Small intestine (tissue), 7 donors: ENCODE results near the gene GPR27. TPM values are rescaled to one million over a fixed set of nuclear protein-coding genes. Genes with fewer than 3 reads are reported as not detected.

Experiments used
- DNase-seq, 2 donors: peaks; one replicate each; pipeline versions ENCODE4 v3.0.0 to v3.0.0-alpha.2; 2013
- FAIRE-seq: peaks from 2 replicates; lab custom pipeline; 2012; peaks lifted over from hg19 to GRCh38; lab: Jason Lieb, UNC
- H3K27ac ChIP-seq, 3 donors: one replicate each; pipeline ENCODE4 v1.5.1; 2013; ENCODE audit warnings: low read length in 2 of 3, mild to moderate bottlenecking in 2 of 3, control low read depth in 1 of 3, inconsistent platforms in 1 of 3, low read depth in 1 of 3, moderate library complexity in 1 of 3
- H3K27me3 ChIP-seq, 3 donors: one replicate each; pipeline ENCODE4 v1.6.1; 2013; ENCODE audit warnings: low read length in 3 of 3, inconsistent platforms in 1 of 3; ENCODE audit not compliant: control insufficient read depth in 3 of 3, insufficient read depth in 3 of 3
- H3K36me3 ChIP-seq, 3 donors: one replicate each; pipeline ENCODE4 v1.6.1; 2013; ENCODE audit warnings: low read length in 3 of 3, inconsistent platforms in 1 of 3, low read depth in 1 of 3, mild to moderate bottlenecking in 1 of 3, moderate library complexity in 1 of 3; ENCODE audit not compliant: control insufficient read depth in 3 of 3, insufficient read depth in 2 of 3
- H3K4me1 ChIP-seq, 3 donors: one replicate each; pipeline ENCODE4 v1.6.1; 2013; ENCODE audit warnings: low read length in 2 of 3, inconsistent platforms in 1 of 3, low read depth in 1 of 3, mild to moderate bottlenecking in 1 of 3, moderate library complexity in 1 of 3; ENCODE audit not compliant: control insufficient read depth in 3 of 3, insufficient read depth in 2 of 3
- H3K4me3 ChIP-seq, 3 donors: one replicate each; pipeline ENCODE4 v1.5.1; 2013; ENCODE audit warnings: low read length in 3 of 3, control low read depth in 1 of 3, inconsistent platforms in 1 of 3, low read depth in 1 of 3, mild to moderate bottlenecking in 1 of 3, moderate library complexity in 1 of 3
- H3K9me3 ChIP-seq, 2 donors: one replicate each; pipeline ENCODE4 v1.6.1; 2013; ENCODE audit warnings: low read depth in 1 of 2, low read length in 1 of 2; ENCODE audit not compliant: control insufficient read depth in 2 of 2, insufficient read depth in 1 of 2
- WGBS, 3 donors: extraction: QIAGEN DNeasy Blood & Tissue Kit; methylation state at CpG; one replicate each; pipeline ENCODE4 v1.1.7; 2013; 5-methylcytosine and 5-hydroxymethylcytosine counted together
- polyA plus RNA-seq, 4 donors: library from polyadenylated mRNA; stranded (reverse) in 3 of 4; unstranded in 1 of 4; fragments of 200-250 nt in 3 of 4; fragments of 120-200 nt in 1 of 4; gene quantifications; one replicate each; pipeline versions ENCODE4 v1.2.1 to v1.2.3, GENCODE V29; 2013
- donor health status: healthy with polysubstance abuse.
- donor health status: control.
- donor health status: control.
- donor health status: Bipolar disorder and iron deficiency.
- donor health status: healthy.

The GPR27 gene
- polyA plus RNA-seq, 4 donors: 0.38 to 1.0 TPM; not detected in 2

- Histone ChIP-seq H3K4me1 (no peaks in the 10 kb centered on the region), H3K9me3 (no peaks in the 10 kb centered on the region), H3K27me3 (peaks cover 0 to 33% (median 4%) of the 10 kb centered on the region in 3 donors), H3K27ac (no peak overlapping the region), H3K4me3 (no peak overlapping the region), H3K36me3 (no peaks in the 10 kb centered on the region)
- DNase-seq (no peak), FAIRE-seq (no peak)
- 71 to 82% (median 74%) methylated on average over 5 of the region's 5 CpGs for WGBS, 3 donors
Observed at GRCh38 chr3:71771126-71771525, 17.5 kb downstream of the GPR27 start.

DNA sequence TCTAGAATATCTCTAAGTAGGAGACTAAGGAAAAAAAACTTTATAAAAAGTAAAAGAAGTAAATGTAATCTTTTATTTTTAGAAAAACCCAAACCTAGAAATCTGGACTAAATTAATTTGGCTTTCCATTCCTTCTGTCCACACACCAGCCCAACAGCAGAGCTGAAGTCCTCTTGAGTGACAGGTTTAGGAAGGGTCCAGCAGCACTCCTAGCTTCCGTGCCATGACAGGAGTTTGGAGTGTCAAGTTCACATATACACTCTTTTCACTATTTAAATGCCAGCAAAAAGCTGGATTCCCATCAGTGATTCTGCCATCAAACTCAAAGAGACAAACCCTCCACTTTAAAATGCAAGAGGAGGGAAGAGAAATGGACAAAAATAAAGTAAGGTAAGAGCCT, 18.2 kb downstream of the GPR27 start:
- Histone ChIP-seq H3K4me3 (no peak overlapping the region), H3K27me3 (peaks cover 0 to 33% (median 4%) of the 10 kb centered on the region in 3 donors), H3K9me3 (no peaks in the 10 kb centered on the region), H3K27ac (no peak overlapping the region), H3K4me1 (no peaks in the 10 kb centered on the region), H3K36me3 (no peaks in the 10 kb centered on the region)
- DNase-seq (no peak), FAIRE-seq (no peak)
- WGBS, 3 donors: 51 to 56% (median 53%) methylated on average over 1 of the region's 1 CpG

DNA sequence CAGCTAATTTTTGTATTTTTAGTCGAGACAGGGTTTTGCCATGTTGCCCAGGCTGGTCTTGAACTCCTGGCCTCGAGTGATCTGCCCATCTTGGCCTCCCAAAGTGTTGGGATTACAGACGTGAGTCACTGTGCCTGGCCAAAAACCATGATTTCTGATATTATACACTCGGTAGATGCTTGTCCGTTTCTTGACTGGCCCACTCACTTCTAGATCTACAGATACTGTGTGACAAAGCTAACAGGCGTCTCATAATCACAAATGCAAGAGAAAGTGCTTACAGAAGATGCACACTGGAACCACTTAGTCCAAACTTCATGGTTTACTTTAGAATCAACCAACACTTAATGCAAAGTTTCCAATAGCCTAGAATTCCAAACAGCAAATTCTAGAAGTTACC, 22.9 kb downstream of the GPR27 start:
- 63 to 75% (median 68%) methylated on average over 6 of the region's 6 CpGs for WGBS, 3 donors
- no peaks in the 10 kb centered on the region for H3K4me1 ChIP-seq
- no peaks in the 10 kb centered on the region for H3K9me3 ChIP-seq
- no peak overlapping the region for H3K4me3 ChIP-seq
- H3K27ac ChIP-seq: no peak overlapping the region
- H3K36me3 ChIP-seq: no peaks in the 10 kb centered on the region
- no peak for DNase-seq
- peaks cover 0 to 39% (median 6%) of the 10 kb centered on the region in 3 donors for H3K27me3 ChIP-seq
- FAIRE-seq: no peak

DNA sequence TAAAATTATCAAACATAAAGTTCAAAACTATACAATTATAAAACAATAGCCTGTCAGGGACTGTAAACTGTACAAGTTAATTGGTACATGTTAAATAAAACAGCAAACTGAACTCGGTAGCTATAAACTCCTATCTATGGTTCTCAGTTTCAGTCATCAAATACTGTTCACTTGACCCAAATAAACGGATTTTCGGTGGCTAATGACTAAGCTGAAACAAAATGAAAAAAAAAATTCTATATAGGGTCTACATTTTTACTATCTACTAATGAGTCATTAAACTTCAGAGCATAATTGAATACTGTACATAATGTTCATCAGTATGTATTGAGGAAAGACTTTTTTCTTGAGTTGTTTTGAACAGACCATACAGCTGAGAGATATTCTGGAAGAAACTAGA, 24.7 kb downstream of the GPR27 start:
- H3K27me3 ChIP-seq: peaks cover 0 to 38% (median 6%) of the 10 kb centered on the region in 3 donors
- DNase-seq (no peak), FAIRE-seq (no peak)
- H3K27ac ChIP-seq: no peak overlapping the region
- H3K4me1 ChIP-seq: no peaks in the 10 kb centered on the region
- no peak overlapping the region for H3K4me3 ChIP-seq
- no peaks in the 10 kb centered on the region for H3K36me3 ChIP-seq
- H3K9me3 ChIP-seq: no peaks in the 10 kb centered on the region
- 66 to 79% (median 78%) methylated on average over 3 of the region's 3 CpGs for WGBS, 3 donors

DNA sequence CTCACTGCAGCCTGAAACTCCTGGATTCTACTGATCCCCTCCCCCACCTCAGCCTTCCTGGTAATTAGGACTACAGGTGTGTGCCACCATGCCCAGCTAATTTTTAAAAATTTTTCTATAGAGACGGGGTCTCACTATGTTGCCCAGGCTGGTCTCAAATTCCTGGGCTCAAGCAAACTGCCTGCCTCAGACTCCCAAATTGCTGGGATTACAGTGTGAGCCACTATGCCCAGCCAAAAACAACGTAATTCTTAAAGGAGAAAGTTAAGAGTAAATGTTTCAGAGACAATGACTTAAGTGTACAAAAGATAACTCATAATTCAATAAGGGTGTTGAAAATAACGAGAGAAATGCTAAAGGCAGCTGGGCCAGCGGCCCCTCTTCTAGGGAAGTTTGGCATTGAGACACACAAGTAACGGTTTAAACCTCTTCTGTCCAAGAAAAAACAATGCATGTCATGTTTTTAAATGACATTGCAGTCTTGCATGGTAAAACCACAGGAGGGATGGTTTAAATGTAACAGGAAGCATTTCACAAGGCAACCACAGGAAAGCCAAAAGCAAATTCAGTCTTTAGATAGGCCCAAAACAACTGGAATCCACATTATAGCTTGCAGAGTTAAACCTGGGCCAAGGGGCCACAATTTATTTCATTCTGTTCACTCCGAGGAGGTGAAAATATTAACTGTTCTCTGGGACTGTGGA, 26.2 kb downstream of the GPR27 start:
- DNase-seq: no peak
- WGBS, 3 donors: 59 to 70% (median 66%) methylated on average over 6 of the region's 6 CpGs
- H3K9me3 ChIP-seq: no peaks in the 10 kb centered on the region
- peaks cover 0 to 3% (median 2%) of the 10 kb centered on the region in 3 donors for H3K4me1 ChIP-seq
- H3K27ac ChIP-seq: no peak overlapping the region
- H3K36me3 ChIP-seq: no peaks in the 10 kb centered on the region
- FAIRE-seq: no peak
- H3K4me3 ChIP-seq: no peak overlapping the region
- peaks cover 2 to 44% (median 14%) of the 10 kb centered on the region in 3 donors for H3K27me3 ChIP-seq

GRCh38 chr3:71780430-71780829, 26.8 kb downstream of the GPR27 start:
- H3K9me3 ChIP-seq: no peaks in the 10 kb centered on the region
- H3K4me1 ChIP-seq: peaks cover 0 to 3% (median 2%) of the 10 kb centered on the region in 3 donors
- WGBS, 3 donors: 86 to 93% (median 88%) methylated on average over 4 of the region's 4 CpGs
- no peaks in the 10 kb centered on the region for H3K36me3 ChIP-seq
- peaks cover 6 to 43% (median 16%) of the 10 kb centered on the region in 3 donors for H3K27me3 ChIP-seq
- H3K4me3 ChIP-seq: no peak overlapping the region
- FAIRE-seq (no peak), DNase-seq (no peak)
- no peak overlapping the region for H3K27ac ChIP-seq

GRCh38 chr3:71783152-71783551, 29.5 kb downstream of the GPR27 start:
- H3K27ac ChIP-seq: no peak overlapping the region
- DNase-seq (no peak), FAIRE-seq (no peak)
- 30 to 58% (median 54%) methylated on average over 1 of the region's 1 CpG for WGBS, 3 donors
- peaks cover 0 to 3% (median 2%) of the 10 kb centered on the region in 3 donors for H3K4me1 ChIP-seq
- H3K4me3 ChIP-seq: no peak overlapping the region
- H3K9me3 ChIP-seq: no peaks in the 10 kb centered on the region
- H3K27me3 ChIP-seq: peaks cover 6 to 66% (median 22%) of the 10 kb centered on the region in 3 donors
- H3K36me3 ChIP-seq: no peaks in the 10 kb centered on the region

GRCh38 chr3:71784201-71784913, 30.7 kb downstream of the GPR27 start:
- H3K4me1 ChIP-seq: peaks cover 0 to 3% (median 2%) of the 10 kb centered on the region in 3 donors
- DNase-seq (peak in 1 of 2 donors; percentile 5), FAIRE-seq (no peak)
- H3K27ac ChIP-seq: no peak overlapping the region
- no peaks in the 10 kb centered on the region for H3K36me3 ChIP-seq
- peak overlapping the region in 1 of 3 donors; percentile 44 for H3K4me3 ChIP-seq
- H3K27me3 ChIP-seq: peaks cover 6 to 69% (median 22%) of the 10 kb centered on the region in 3 donors
- 4 to 7% (median 4%) methylated on average over 23 of the region's 23 CpGs for WGBS, 3 donors
- no peaks in the 10 kb centered on the region for H3K9me3 ChIP-seq
